Activated T-cell treated with anti-CD3 and anti-CD28 coated beads for 1 hour (primary cell): Measurements from ENCODE around the gene AGK.
A peak's percentile ranks its signal among the peaks of the same experiment; 100 is the strongest.

Experiments
- DNase-seq: peaks from one replicate; pipeline ENCODE4 v3.0.0-alpha.2; 2020; ENCODE audit warnings: low read depth

The AGK gene, protein sequence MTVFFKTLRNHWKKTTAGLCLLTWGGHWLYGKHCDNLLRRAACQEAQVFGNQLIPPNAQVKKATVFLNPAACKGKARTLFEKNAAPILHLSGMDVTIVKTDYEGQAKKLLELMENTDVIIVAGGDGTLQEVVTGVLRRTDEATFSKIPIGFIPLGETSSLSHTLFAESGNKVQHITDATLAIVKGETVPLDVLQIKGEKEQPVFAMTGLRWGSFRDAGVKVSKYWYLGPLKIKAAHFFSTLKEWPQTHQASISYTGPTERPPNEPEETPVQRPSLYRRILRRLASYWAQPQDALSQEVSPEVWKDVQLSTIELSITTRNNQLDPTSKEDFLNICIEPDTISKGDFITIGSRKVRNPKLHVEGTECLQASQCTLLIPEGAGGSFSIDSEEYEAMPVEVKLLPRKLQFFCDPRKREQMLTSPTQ

DNA sequence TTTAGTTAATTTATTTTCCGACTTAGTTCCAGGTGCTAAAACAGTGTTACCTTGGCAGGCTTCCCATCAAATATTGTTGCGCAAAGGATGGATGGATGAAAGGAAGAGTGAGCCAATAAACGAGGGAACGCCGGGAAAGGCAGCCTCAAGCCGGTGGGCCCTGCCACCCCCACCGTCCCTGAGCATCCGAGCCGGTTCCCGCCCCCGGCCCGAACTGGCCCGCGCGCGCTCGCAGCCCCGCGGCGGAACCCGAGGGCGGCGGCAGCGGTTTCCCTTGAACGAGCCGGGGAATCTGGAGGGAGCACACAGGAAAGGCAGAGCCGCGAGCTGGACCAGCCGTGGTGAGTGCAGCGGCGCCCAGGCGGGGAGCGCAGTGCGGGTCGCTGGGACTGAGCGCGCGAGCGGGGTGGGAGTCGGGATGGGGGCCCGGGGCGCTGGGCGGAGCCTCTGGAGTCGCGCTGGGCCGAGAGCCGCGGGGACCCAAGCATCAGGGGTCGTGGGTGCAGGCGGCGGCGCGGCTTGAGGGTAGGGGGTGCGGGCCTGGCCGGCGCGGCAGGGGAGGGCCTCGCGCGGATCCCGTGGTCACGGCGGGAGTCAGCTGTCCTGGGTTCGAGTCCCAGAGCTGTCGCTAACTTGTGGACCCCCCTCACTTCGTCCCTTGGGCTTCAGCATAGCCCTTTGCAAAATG lies at the start of gene AGK:
Gene AGK (plus strand): TSS at position 317 of the 688 bp plus-strand sequence. CDS start 4,057 bp downstream, outside the sequence.
- DNase-seq, result peak; percentile 62

DNA sequence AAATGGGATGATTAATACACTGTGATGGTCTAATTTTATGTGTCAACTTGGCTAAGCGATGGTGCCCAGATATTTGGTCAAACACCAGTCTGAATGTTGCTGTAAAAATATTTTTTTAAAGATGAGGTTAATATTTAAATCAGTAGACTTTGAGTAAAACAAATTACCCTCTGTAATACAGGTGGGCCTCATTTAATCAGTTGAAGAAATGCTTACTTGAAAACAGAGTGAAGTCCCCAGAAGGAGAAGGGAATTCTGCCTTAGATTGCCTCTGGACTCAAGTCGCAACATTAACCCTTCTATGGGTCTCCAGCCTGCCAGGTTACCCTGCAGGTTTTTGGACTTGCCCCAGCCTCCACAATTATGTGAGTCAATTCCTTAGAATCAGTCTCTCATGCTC lies 49.8 kb upstream of the AGK start:
- DNase-seq, result no peak

DNA sequence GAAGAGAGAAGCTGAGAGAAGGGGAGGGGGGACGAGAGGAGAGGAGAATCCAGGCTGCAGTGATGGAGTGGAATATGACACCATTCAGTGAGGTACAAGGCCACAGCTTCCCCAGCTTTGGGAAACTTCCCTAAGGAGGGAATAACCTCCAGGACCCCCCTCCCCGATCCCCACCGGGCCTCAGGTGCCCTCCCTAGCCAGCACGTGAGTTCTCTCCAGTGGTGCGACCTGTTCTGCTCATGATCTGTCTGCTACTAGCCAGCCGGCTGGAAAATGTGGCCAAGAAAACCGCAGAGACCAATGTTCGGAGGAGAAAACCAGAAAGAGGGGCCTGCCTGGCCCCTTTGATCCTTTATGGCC lies 39.9 kb upstream of the AGK start:
- DNase-seq, result no peak

DNA sequence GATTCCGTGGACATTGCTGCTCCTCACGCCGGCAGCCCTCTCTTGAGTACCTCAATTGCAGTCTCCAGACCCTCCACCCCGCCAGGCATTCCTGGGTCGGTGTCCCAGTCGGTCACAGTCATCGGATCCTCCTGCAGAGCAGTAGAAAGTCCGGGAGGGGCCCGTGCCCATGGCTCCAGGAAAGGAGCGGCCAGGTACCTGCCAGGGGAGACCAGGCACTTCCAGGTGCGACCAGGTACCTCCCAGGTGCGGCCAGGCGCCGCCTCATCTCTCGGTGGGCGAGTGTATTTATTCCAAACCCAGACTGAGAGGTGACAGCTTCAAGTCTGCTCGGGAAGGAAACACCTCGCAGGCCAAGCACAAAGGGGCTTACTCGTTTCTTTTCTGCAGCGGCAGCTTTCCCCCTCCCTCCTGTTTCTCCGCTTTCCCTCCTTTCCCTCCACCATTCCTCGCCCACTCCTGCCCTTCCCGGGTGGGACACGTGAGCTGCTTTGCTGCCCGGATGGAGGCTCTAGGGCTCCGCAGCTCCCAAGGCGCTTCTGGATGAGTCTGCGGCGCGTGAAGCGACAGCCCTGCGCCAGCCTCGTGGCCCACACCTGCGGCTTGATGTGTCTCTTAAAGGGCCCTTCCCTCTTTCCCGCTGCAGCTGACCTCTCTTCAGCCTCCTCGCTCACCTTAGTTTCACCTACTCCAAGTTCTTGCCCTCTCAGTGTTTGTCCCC lies 39.4 kb upstream of the AGK start:
- DNase-seq, result no peak

DNA sequence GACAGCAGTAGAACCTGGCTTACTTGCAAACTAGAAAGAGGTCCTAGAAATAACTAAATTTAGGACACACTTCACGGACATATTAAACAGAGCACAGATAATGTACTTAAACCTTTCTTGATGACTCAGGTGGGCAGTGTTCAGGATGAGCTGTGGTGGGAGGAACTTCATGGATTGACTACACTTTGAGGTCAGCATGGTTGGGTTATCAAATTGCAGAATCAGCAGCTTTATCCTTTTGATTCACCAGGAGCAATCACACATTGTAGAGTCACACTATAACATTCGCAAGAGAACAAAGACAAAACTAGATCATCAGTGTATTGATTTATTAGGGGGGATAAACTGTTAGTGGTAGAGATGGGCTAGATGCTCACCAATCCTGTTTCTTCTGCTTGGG lies 38.6 kb upstream of the AGK start:
- no peak for DNase-seq

DNA sequence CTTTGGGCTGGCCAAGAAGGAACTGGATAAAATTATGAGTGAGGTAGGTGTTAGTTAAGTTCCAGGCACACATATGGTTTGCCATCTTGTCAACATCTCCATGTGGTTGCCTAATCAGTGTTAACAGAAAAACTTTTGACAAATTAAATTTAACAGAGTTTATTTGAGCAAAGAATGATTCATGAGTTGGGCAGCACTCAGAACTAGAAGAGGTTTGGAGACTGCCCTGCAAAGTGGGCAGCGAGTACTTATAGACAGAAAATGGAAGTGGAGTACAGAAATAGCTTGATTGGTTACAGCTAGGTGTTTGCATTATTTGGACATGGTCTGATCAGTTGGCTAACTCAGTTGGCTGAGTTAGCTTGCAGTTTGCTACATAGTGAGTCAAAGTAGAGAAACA lies 37.5 kb upstream of the AGK start:
- DNase-seq, result no peak

DNA sequence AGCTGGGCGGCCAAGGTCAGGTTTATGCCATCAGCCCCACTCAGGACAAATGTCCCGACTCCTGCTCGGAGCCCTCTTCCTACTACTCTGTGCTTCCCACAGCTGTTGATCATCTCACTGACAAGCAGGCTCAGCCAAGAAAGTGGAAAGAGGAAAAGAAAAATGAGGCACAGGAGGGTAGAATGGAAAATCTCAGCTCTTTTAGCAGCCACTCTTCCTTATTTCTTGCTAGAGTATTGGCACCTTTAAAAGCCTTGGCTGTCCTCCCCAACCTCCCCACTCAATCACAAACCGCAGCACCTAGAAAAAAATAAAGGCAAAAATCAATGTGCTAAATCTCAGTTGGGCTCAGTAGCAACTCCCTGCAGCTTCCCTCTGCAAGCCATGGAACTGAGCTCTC lies 35.3 kb upstream of the AGK start:
- no peak for DNase-seq

DNA sequence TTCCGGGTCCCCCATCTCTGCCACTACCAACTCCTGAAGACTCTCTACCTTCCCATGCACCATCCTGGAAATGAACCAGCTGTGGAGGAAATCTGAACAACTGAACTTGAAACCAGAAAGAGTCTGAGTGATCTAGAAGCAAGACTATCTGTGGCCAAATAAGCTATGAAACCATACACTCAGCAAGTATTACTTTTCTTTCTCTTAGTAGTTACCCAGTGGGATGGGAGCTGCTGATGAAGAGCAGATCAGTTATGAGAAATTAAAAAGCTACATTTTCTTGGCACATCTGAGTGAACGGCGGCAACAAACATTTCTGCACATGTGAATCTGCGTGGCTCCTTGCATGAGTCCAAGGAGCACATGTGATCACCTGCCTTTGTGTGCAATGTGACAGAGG lies 31.6 kb upstream of the AGK start:
- DNase-seq, result no peak

DNA sequence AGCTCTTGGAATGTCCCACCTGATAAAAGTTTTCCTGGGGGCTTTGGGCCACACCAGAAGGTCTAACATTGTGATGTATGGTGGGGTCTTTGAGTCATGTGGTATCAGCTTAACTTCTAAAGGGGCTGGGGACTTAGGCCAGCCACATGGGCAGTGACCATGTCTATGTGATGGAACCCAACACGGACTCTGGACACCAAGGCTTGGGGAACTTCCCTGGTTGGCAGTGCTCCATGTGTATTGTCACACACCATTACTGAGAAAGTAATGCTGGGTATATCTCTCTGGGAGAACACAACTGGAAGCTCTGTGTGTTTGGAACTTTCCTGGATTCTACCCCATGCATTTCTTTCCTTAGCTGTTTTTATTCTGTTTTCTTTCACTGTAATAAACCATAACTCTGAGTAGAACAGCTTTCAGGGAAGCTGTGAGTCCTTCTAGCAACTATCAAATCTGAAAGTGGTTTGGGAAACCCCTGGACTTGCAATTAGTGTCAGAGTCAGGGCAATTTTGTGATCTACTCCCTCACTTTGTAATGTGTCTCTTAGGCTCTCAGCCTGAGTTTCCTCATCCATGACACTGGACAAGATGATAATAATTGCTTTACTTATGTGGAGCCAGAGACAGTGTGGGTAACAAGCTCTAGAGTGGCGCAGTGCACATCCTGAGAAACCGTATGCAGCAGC lies 28.4 kb upstream of the AGK start:
- no peak for DNase-seq

DNA sequence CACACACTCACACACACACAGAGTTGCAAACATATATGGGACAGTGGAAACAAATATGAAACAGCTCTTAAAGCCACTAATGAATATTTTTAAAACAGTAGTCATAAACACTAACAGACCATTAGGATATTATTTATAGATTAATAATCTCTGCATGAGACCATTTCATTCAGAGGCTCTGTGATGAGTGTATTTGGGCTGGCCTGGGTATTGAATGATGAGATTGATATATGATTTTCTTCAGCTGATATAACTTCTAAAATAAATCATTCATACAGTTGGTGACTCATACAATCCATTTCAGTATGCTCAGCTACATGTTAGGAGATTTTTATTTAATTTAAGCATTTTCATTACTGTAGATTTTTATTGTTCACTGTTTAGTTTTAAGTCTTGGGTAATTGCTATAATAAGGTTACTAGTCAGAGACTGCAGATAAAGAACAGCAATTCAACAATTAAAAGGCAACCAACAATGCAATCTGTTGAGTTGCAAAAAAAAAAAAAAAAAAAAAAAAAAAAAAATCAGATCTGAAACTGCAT lies 25.2 kb upstream of the AGK start:
- no peak for DNase-seq

DNA sequence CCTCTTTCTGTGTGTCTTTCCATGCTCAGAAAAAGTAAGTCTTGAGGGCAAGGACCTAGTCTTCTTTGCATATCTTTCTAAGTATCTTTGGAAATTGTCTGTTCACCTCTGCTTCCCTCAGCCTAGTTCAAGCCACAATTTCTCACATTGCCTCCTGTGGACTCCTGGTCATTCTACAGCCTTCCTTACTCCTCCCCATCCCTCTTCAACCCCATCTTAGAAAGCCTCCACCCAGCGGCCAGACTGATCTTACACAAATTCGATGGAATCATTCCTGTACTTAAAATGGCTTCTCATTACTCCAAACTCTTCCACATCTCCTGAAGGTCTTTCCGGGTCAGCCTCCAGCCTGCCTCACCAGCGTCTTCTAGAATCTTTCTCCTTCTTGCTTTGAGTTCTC lies 24.1 kb upstream of the AGK start:
- no peak for DNase-seq

DNA sequence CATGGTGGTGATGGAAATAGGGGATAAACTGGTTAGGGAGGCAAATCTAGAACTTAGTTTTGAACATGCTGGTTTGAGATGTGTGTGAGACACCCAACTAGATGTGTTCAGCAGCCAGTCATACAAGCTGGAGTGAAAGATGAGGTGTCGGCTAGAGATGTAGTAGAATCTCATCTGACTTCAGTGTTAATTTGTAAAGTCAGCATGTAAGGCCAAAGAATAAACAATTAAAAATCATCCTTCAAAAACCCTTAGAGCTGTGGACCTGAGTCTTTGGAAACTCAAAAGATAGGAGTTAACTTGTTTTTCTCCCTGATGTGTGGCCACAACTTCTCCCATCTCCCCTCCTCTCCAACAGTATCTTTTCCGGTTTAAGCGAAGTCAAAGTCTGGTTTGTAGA lies 22.8 kb upstream of the AGK start:
- DNase-seq, result no peak

DNA sequence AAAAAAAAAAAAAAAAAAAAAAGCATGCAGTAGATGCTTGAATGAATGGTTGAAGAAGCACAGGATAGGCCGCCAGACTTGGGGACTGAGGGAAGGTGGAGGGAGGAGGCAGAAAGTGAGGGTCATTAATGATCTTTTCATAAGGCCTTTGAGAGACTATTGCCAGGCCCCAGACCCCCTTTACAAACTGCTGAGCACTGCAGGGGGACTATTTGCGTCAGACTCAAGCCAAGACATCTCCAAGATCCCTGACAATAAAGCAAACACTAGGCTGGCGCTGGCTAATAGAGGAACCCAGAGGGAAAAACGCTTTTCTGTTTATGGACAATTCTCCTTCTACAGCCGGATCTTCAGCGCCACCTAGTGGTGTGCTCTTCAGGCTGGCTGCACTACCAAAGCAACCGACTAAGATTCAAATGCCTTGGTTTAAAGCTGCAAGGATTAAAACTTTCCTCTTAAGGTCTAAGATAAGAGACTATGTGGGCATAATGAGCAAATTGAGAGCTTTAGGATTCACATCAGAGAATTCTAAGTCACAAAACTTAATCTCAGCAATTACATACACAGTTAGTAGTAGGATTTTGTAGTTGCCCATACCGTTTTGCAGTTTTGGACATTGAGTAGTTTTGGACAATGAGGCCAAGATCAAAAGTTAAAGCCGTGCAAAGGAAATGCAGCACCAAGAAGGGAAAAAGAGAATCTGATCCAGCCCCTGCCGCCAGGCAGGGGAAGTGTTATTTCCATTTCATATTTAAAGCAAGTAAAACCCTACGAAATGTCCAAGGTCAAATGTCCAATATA lies 17.9 kb upstream of the AGK start:
- peak; percentile 53 for DNase-seq

DNA sequence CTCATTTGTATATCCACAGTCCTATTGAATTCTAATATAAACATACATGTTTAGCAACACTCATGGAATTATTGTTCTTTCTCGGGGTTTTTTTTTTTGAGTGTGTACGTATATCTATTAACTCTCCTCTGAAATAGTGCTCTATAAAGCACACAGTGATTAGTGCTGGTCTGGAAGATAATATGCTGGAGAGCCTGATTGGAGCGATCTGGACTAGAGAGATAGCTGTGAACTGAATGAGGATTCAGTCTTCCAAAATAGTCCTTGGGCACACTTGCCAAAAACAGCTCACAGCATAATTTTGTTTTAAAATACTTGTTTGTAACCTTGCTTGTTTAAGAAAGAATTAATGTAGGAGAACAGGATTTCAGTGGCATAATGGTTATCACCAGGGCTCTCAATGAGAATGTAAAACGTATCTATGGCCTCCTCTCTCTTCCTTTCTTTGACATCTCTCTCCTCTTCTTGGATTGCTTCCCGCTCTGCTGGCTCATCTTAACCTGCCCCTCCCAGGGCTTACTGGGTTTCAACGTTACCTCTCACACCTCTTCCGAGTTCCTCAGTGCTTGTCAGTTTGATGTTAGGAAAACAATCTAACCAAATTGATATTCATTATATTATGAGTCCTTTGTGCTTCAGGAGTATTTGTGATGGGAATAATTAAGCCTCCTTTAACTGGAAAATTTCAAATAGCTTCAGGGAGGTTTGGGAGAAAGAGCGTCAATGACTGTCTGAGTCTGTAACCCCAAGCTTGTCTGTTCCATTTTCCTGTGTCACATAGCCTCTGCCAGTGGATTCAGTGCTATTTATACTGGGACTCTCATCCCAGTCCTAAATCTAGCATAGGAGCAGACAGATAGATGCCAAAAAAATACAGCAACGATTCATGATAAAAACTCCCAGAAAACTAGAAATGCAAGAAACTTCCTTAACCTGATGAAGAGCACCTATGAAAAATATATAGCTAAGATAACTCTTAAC lies 16.2 kb upstream of the AGK start:
- no peak for DNase-seq

DNA sequence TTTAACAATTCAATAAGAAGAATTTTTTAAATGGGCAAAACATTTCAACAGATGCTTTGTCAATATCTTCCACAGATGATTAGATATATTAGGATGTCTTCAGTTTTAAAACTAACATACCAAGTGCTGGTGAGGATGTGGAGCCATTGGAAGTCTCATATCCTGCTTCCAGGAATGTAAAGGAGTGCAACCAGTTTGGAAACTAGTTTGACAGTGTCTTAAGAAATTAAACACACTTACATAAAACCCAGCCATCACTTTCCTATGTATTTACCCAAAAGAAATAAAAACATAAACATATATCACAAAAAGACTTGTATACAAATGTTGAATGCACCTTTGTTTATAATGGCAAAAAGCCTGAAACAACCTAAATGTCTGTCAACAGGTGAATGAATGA lies 13.3 kb upstream of the AGK start:
- no peak for DNase-seq

DNA sequence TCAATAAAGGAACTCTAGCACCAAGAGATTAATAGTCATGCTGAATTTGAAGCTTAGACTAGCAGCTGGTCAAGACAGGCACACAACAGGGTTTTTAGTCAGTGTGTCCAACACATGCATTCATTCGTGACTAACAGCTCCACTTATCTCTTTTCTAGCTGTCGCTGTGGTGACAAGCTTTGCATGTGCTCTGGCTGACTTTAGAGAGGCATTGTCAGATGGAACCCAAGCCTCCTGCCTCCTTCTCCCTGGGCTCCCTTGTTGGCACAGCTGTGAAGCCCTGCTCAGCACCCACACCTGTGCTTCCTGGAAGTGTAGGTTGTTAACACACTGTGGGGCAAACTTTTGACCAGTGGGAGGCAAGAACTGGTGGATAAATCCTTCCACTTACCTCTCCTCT lies 9.8 kb upstream of the AGK start:
- DNase-seq, result no peak

DNA sequence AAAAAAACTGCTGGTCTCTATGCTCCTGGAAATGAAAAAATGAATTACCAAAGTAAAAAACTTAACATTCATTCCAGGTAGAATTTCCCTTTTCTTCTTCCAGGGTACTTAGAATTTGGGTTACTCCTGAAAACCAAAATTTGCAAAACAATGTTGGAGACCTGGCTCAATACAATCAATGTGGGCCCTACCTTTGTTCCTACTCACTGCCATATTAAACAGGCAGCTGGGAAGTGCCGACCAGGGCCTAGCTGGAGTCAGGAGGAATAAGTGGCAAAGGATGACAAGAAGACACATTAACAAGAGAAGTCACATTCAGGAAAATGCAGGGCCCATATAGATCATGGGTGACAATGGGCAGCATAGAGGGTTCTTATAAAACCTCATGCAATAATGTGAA lies 6.4 kb upstream of the AGK start:
- no peak for DNase-seq

DNA sequence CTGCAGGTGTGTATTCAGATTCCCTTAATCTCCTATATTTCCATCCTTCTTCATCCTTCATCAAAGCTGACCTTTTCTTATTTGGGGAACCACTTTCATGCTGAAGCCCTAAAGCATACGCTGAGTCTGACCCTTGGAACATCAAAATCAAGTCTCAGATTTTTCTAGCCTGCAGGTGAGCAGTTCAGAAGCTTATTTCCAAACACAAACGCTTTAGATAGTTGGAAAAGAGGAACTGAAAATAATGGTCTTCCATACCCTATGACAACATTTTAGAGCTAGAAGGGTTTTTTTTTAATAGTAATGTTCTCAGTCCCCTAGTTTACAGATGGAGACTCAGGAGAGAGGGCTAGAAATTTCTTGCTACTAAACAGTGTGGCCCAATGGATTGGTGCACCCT lies 1.6 kb upstream of the AGK start:
- DNase-seq, result no peak

DNA sequence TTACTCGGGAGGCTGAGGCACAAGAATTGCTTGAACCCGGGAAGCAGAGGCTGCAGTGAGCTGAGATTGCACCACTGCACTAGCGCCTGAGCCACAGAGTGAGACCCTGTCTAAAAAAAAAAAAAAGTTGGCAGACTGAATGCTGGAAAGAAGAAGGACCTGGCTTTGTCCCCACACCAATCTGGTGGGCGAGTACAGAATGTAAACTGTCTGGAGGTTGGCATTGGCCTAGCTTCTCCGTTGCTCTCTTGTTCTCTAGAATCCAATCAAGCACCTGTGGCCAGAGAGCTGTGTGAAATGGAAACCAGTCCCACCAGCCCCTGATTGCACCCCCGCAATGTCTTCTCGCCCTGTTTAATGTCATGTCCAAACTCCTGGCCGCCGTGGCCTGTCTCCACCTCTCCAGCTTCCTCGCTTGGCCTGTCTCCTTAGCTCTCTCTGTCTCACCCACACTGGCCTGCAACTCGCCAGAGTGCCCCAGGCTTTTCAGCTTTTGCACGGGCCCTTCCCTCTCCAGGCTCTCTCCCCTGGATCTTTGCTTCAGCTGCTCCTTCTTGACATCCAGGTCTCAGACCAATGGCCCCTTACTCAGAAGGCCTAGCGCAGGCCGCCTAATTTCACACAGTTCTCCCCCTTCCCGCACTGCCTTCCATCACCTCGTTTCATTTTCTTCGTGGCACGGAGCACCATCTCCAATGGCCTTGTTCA lies 670 bp upstream of the AGK start:
- no peak for DNase-seq

DNA sequence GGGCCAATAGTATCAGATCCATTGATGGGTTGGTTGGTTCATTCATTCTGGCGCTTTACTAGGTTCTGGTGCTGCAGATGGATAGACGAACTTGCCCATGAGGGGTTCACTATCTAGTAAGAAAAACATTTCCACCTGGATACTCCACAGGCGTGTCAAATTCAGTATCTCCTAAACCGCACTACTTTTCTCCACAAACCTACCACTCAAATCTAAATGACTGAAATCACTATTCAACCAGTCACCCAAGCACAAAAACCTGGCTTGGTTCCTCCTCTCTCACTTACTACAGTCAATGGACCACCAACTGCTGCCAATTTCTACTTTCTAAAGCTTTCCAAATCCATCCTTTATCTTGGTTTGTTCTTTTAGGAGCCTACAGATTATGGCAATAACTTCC lies 572 bp downstream of the AGK start:
- no peak for DNase-seq
